GM12874 (cell line): ENCODE measurements around the gene SLC4A11.

Experiments used
- CTCF ChIP-seq: IDR thresholded peaks from 2 replicates; pipeline ENCODE4 v1.5.1; 2011; ENCODE audit warnings: low read depth, mild to moderate bottlenecking, control low read depth, low read length, moderate library complexity; ENCODE audit not compliant: insufficient read depth

The SLC4A11 gene

DNA sequence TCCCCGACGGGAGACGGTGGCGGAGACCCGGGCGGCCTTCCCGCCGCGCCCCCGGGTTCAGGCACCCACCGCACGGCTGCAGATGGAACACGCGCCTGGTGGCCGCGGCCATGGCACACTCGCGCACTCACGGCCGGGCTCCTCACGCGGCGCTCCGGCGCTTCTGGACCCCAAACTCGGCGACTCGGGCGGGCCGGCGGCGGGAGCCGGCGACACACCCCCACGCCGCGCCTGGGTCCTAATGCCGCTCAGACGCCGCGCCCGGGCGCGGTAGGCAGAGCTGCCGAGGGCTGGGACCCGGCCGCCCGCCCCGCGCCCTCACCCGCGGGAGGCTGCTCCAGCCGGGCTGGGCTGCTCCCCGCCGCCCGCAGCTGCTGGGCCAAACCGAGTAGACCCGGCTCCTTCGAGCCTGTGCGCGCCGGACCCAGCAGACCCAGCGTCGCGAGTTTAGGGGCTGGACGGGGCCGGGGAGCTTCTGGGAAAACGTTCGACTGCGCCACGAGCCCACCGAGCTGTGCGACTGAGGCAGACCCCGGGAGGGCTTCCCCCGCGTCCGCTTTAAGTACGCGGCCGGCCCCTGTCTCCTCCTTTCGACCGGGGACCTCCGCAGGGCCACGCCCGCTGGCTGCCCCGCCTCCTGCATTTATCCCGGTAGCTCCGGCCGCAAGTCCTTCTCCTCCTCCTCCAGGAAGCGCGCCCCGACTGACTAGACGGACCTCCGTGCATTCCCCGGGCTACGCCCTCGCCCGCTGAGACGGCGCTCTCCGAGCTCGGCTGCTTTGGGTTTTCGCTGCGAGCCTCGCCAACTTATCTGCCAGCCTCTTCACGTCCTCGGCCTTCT, at the start of gene SLC4A11:
TSS of gene SLC4A11 (minus strand) at position 165 of the 841 bp plus-strand sequence. CDS start at position 112, 53 bp downstream.
- no peak for TF ChIP-seq CTCF

DNA sequence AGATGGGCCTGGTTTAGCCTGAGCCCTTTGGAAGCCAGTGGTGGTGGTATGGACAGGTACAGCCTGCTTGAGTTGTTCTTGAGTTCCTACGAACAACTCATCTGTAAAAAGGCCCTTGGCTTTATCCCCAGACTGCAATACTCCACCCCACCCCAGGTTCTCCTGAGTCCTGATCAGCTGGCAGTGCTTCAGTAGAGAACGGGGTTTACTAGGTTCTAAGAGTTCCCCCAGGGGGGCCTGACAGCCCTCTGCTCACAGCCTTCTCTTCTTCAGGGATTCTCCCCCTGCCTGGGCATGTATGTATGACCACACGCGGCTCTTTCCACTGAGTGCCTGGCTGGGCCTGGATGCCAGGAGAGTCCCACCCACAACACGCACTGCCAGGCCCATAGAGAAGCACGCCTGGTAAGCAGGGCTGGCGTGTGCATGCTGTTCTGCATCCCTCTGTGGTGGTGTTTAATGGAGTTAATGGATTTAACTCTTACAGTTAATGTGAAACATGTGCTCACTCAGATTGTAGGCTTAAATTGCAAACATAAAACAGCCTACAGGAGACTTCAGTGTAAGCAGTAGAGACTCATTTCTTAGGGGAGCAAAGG, 44.3 kb upstream of the SLC4A11 start:
- TF ChIP-seq CTCF: no peak

- no peak for TF ChIP-seq CTCF
These were observed 43.6 kb upstream of the SLC4A11 start for GRCh38 chr20:3282271-3283221.

DNA sequence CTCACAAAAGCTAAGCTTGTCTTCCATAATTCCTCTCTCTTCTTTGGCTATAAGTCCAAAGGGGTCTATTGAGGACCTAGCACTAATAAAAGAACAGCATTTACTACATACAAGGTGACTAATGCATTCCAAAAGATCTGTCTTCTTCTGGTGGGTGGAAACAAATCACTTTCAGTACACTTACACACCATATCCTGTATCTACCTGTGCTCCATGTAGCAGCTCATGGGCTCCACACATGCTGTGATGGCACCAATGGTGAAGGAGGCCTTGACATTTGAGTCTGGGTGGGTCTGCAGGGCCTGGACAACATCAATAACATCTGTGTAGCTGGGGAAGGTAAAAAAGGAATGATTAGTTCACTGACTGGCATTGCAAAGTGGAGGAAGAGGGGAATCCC, 42.4 kb upstream of the SLC4A11 start:
- no peak for TF ChIP-seq CTCF

DNA sequence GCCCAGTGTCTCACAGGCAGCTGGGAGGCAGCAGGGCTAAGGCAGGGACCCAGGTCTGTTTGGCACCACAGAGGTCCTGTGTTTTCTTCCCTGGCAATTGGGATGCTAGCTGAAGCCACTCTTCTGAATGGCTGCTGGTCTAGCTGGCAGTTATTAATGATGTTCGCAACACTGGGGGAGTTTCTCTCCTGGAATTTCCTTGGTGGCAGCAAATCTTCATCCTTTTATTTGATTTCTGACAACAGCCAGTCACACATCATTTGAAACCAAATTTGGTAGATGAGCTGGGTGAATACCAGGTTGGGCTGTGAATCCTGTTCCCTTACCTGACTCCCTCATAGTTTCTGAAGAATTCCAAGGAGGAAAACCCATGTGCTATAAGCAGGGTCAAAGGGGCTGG, 40.8 kb upstream of the SLC4A11 start:
- TF ChIP-seq CTCF: no peak

GRCh38 chr20:3277686-3278465, 38.9 kb upstream of the SLC4A11 start:
- no peak for TF ChIP-seq CTCF
